ENCODE measurements around the gene PTPRN2.
"Not testable (repeated sequence)": the region's sequence is repeated elsewhere in the genome, so short reads cannot be mapped to it uniquely, and the experiment has no call there.

The PTPRN2 gene

GRCh38 chr7:157861551-157861950 is 726.1 kb downstream of the PTPRN2 start:
- no peak for DNase-seq (ENCODE audit: low read depth)

- DNase-seq (ENCODE audit: low read depth) = no peak
Measured at GRCh38 chr7:157861031-157861491, 726.6 kb downstream of the PTPRN2 start.

- DNase-seq (ENCODE audit: low read depth) = no peak
Measured at GRCh38 chr7:157860406-157860805, 727.2 kb downstream of the PTPRN2 start.

GRCh38 chr7:157859915-157860314 is 727.7 kb downstream of the PTPRN2 start:
- DNase-seq (ENCODE audit: low read depth) = no peak

- no peak for DNase-seq (ENCODE audit: low read depth)
Measured at GRCh38 chr7:157857578-157858075, 730.0 kb downstream of the PTPRN2 start.

GRCh38 chr7:157856873-157857577 is 730.6 kb downstream of the PTPRN2 start:
- no peak for DNase-seq (ENCODE audit: low read depth)

GRCh38 chr7:157855452-157856213 is 732.0 kb downstream of the PTPRN2 start:
- DNase-seq (ENCODE audit: low read depth) = no peak

- DNase-seq (ENCODE audit: low read depth) = no peak
Measured at GRCh38 chr7:157855016-157855415, 732.6 kb downstream of the PTPRN2 start.

- no peak for DNase-seq (ENCODE audit: low read depth)
Measured at GRCh38 chr7:157854066-157854891, 733.3 kb downstream of the PTPRN2 start.

GRCh38 chr7:157853789-157854065 is 733.9 kb downstream of the PTPRN2 start:
- DNase-seq (ENCODE audit: low read depth) = no peak

- DNase-seq (ENCODE audit: low read depth) = no peak
Measured at GRCh38 chr7:157853076-157853788, 734.4 kb downstream of the PTPRN2 start.

GRCh38 chr7:157851501-157852067 is 736.0 kb downstream of the PTPRN2 start:
- no peak for DNase-seq (ENCODE audit: low read depth)

GRCh38 chr7:157850481-157851444 is 736.9 kb downstream of the PTPRN2 start:
- DNase-seq (ENCODE audit: low read depth) = no peak

- DNase-seq (ENCODE audit: low read depth) = no peak
Measured at GRCh38 chr7:157849726-157850125, 737.9 kb downstream of the PTPRN2 start.

GRCh38 chr7:157849341-157849596 is 738.4 kb downstream of the PTPRN2 start:
- no peak for DNase-seq (ENCODE audit: low read depth)

GRCh38 chr7:157848508-157849340 is 738.9 kb downstream of the PTPRN2 start:
- DNase-seq (ENCODE audit: low read depth) = no peak

- DNase-seq (ENCODE audit: low read depth) = not testable (repeated sequence)
Measured at GRCh38 chr7:157847756-157848487, 739.7 kb downstream of the PTPRN2 start.

- not testable (repeated sequence) for DNase-seq (ENCODE audit: low read depth)
Measured at GRCh38 chr7:157846746-157847145, 740.9 kb downstream of the PTPRN2 start.

- DNase-seq (ENCODE audit: low read depth) = no peak
Measured at GRCh38 chr7:157846271-157846670, 741.4 kb downstream of the PTPRN2 start.
